Neural progenitor cell (in vitro differentiated cells): Measurements from ENCODE around the gene GALR1. TPM values are rescaled to one million over a fixed set of nuclear protein-coding genes. Genes with fewer than 3 reads are reported as not detected.

Experiments used
- DNase-seq: peaks from one replicate; pipeline ENCODE4 v3.0.0-alpha.2; 2016; ENCODE audit warnings: low spot score
- H2AFZ ChIP-seq: fragments of 200-600 bp; sonication (generic); replicated peaks from 2 replicates; pipeline ENCODE4 v1.6.1; 2016; ENCODE audit warnings: antibody characterized with exemption
- H3F3A ChIP-seq: fragments of 200-600 bp; sonication (generic); 2 replicates; pipeline ENCODE4 v1.6.1; 2016; ENCODE audit warnings: antibody characterized with exemption, low read depth
- H3K27ac ChIP-seq: fragments of 200-600 bp; sonication (generic); 2 replicates; pipeline ENCODE4 v1.5.1; 2016; ENCODE audit warnings: mild to moderate bottlenecking
- H3K27me3 ChIP-seq: fragments of 200-600 bp; sonication (generic); 2 replicates; pipeline ENCODE4 v1.6.1; 2016; ENCODE audit warnings: mild to moderate bottlenecking, moderate library complexity
- H3K36me3 ChIP-seq: fragments of 200-600 bp; sonication (generic); 2 replicates; pipeline ENCODE4 v1.5.1; 2016
- H3K4me1 ChIP-seq: fragments of 200-600 bp; sonication (generic); 2 replicates; pipeline ENCODE4 v1.6.1; 2016; ENCODE audit warnings: mixed run types
- H3K4me2 ChIP-seq: fragments of 200-600 bp; sonication (generic); 2 replicates; pipeline ENCODE4 v1.6.1; 2016
- H3K4me3 ChIP-seq: fragments of 200-600 bp; sonication (generic); 2 replicates; pipeline ENCODE4 v1.5.1; 2016
- H3K79me2 ChIP-seq: fragments of 200-600 bp; sonication (generic); 2 replicates; pipeline ENCODE4 v1.6.1; 2016; ENCODE audit warnings: low read depth
- H3K9ac ChIP-seq: fragments of 200-600 bp; sonication (generic); 2 replicates; pipeline ENCODE4 v1.6.1; 2016
- H3K9me3 ChIP-seq: fragments of 200-600 bp; sonication (generic); 2 replicates; pipeline ENCODE4 v1.5.1; 2016; ENCODE audit warnings: low read depth
- H4K20me1 ChIP-seq: fragments of 200-600 bp; sonication (generic); 2 replicates; pipeline ENCODE4 v1.6.1; 2016; ENCODE audit warnings: low read depth
- H3K27ac Mint-ChIP-seq: 3 replicates; pipeline ENCODE4 v1.8.0; 2021; ENCODE audit warnings: mixed read lengths
- H3K27me3 Mint-ChIP-seq: 2 replicates; pipeline ENCODE4 v1.8.0; 2022; ENCODE audit warnings: low read depth, mild to moderate bottlenecking, inconsistent platforms, moderate library complexity, mixed read lengths; ENCODE audit not compliant: insufficient read depth
- H3K36me3 Mint-ChIP-seq: 3 replicates; pipeline ENCODE4 v1.8.0; 2021; ENCODE audit warnings: mixed read lengths
- H3K4me1 Mint-ChIP-seq: 3 replicates; pipeline ENCODE4 v1.8.0; 2021; ENCODE audit warnings: mixed read lengths
- H3K4me3 Mint-ChIP-seq: 3 replicates; pipeline ENCODE4 v1.8.0; 2021; ENCODE audit warnings: mild to moderate bottlenecking, moderate library complexity, mixed read lengths
- H3K9me3 Mint-ChIP-seq: 3 replicates; pipeline ENCODE4 v1.8.0; 2020; ENCODE audit warnings: mixed read lengths
- CTCF ChIP-seq: fragments of 200-600 bp; sonication (generic); IDR thresholded peaks from 2 replicates; pipeline ENCODE4 v1.5.1; 2017; ENCODE audit warnings: antibody characterized with exemption, mild to moderate bottlenecking
- EZH2 ChIP-seq: fragments of 200-600 bp; sonication (generic); IDR thresholded peaks from 2 replicates; pipeline ENCODE4 v1.6.1; 2017; ENCODE audit warnings: antibody characterized with exemption, mild to moderate bottlenecking, moderate library complexity
- EZH2phosphoT487 ChIP-seq: fragments of 200-600 bp; sonication (generic); IDR thresholded peaks from 2 replicates; pipeline ENCODE4 v1.6.1; 2017; ENCODE audit warnings: antibody characterized with exemption
- total RNA-seq: library from RNA; depleted of rRNA; stranded (reverse); fragments of >200 nt; gene quantifications from 2 replicates; pipeline ENCODE4 v1.2.3, GENCODE V29; 2015; ENCODE audit warnings: low replicate concordance

GALR1 gene
- total RNA-seq, 1 donor from 2014 or later, result not detected

GRCh38 chr18:77210249-77210648 lies 39.4 kb upstream of the GALR1 start:
- Histone ChIP-seq H3K4me1 (no peaks in the 10 kb centered on the region), H3K9ac (no peak overlapping the region), H3F3A (no peaks in the 10 kb centered on the region), H3K27me3 (no peaks in the 10 kb centered on the region), H3K4me3 (no peak overlapping the region), H3K4me2 (no peak overlapping the region), H3K9me3 (no peaks in the 10 kb centered on the region), H2AFZ (no peak overlapping the region), H4K20me1 (no peaks in the 10 kb centered on the region), H3K79me2 (no peaks in the 10 kb centered on the region), H3K36me3 (no peaks in the 10 kb centered on the region), H3K27ac (no peak overlapping the region)
- Mint-ChIP-seq H3K36me3 (no peaks in the 10 kb centered on the region), H3K4me3 (no peak overlapping the region), H3K4me1 (peaks cover 5% of the 10 kb centered on the region), H3K27me3 (no peaks in the 10 kb centered on the region), H3K27ac (no peak overlapping the region), H3K9me3 (no peaks in the 10 kb centered on the region)
- TF ChIP-seq EZH2phosphoT487 (no peak), CTCF (no peak), EZH2 (no peak)
- no peak for DNase-seq

- H3K36me3 ChIP-seq, result no peaks in the 10 kb centered on the region
- Mint-ChIP-seq H3K4me3 (no peak overlapping the region), H3K4me1 (no peaks in the 10 kb centered on the region), H3K27ac (no peak overlapping the region), H3K36me3 (no peaks in the 10 kb centered on the region), H3K27me3 (no peaks in the 10 kb centered on the region), H3K9me3 (no peaks in the 10 kb centered on the region)
- H3K9me3 ChIP-seq, result no peaks in the 10 kb centered on the region
- DNase-seq, result no peak
- H3K4me3 ChIP-seq, result no peak overlapping the region
- H3K27ac ChIP-seq, result no peak overlapping the region
- no peak overlapping the region for H2AFZ ChIP-seq
- H3K4me2 ChIP-seq, result no peak overlapping the region
- no peaks in the 10 kb centered on the region for H3K79me2 ChIP-seq
- H3K9ac ChIP-seq, result no peak overlapping the region
- H3K4me1 ChIP-seq, result no peaks in the 10 kb centered on the region
- no peak for TF ChIP-seq EZH2
- TF ChIP-seq EZH2phosphoT487, result no peak
- TF ChIP-seq CTCF, result no peak
- no peaks in the 10 kb centered on the region for H3F3A ChIP-seq
- H3K27me3 ChIP-seq, result no peaks in the 10 kb centered on the region
- no peaks in the 10 kb centered on the region for H4K20me1 ChIP-seq
These were observed 31.0 kb upstream of the GALR1 start for GRCh38 chr18:77218642-77219041.

GRCh38 chr18:77220726-77221125 lies 28.9 kb upstream of the GALR1 start:
- no peaks in the 10 kb centered on the region for H3K4me1 ChIP-seq
- Mint-ChIP-seq H3K27ac (no peak overlapping the region), H3K4me1 (no peaks in the 10 kb centered on the region), H3K9me3 (no peaks in the 10 kb centered on the region), H3K4me3 (no peak overlapping the region), H3K27me3 (no peaks in the 10 kb centered on the region), H3K36me3 (no peaks in the 10 kb centered on the region)
- no peak for TF ChIP-seq EZH2phosphoT487
- TF ChIP-seq EZH2, result no peak
- no peak for TF ChIP-seq CTCF
- H3K27ac ChIP-seq, result no peak overlapping the region
- no peak for DNase-seq
- H3K4me3 ChIP-seq, result no peak overlapping the region
- no peaks in the 10 kb centered on the region for H4K20me1 ChIP-seq
- no peaks in the 10 kb centered on the region for H3K9me3 ChIP-seq
- no peaks in the 10 kb centered on the region for H3K27me3 ChIP-seq
- no peaks in the 10 kb centered on the region for H3K79me2 ChIP-seq
- H3F3A ChIP-seq, result no peaks in the 10 kb centered on the region
- H2AFZ ChIP-seq, result no peak overlapping the region
- no peak overlapping the region for H3K9ac ChIP-seq
- H3K36me3 ChIP-seq, result no peaks in the 10 kb centered on the region
- no peak overlapping the region for H3K4me2 ChIP-seq

GRCh38 chr18:77222464-77222863 lies 27.2 kb upstream of the GALR1 start:
- no peaks in the 10 kb centered on the region for H3K27me3 ChIP-seq
- no peaks in the 10 kb centered on the region for H3K36me3 ChIP-seq
- TF ChIP-seq EZH2 (no peak), CTCF (no peak), EZH2phosphoT487 (no peak)
- H3K4me2 ChIP-seq, result no peak overlapping the region
- H3K9me3 ChIP-seq, result no peaks in the 10 kb centered on the region
- Mint-ChIP-seq H3K27ac (no peak overlapping the region), H3K4me3 (no peak overlapping the region), H3K36me3 (no peaks in the 10 kb centered on the region), H3K27me3 (no peaks in the 10 kb centered on the region), H3K9me3 (no peaks in the 10 kb centered on the region), H3K4me1 (no peaks in the 10 kb centered on the region)
- no peaks in the 10 kb centered on the region for H3F3A ChIP-seq
- no peak for DNase-seq
- no peak overlapping the region for H2AFZ ChIP-seq
- no peak overlapping the region for H3K9ac ChIP-seq
- no peak overlapping the region for H3K27ac ChIP-seq
- no peaks in the 10 kb centered on the region for H3K79me2 ChIP-seq
- no peaks in the 10 kb centered on the region for H4K20me1 ChIP-seq
- H3K4me1 ChIP-seq, result no peaks in the 10 kb centered on the region
- H3K4me3 ChIP-seq, result no peak overlapping the region
